HEK293 (cell line): ENCODE measurements around the gene OPA3.

ENCODE experiments used
- CTCF ChIP-seq: fragments of 450-650 bp; formaldehyde crosslinking; IDR thresholded peaks from 2 replicates; pipeline ENCODE4 v1.5.1; 2016; ENCODE audit warnings: missing biosample characterization, missing genetic modification characterization
- HIC1 ChIP-seq: fragments of 450-650 bp; formaldehyde crosslinking; IDR thresholded peaks from 2 replicates; pipeline ENCODE4 v1.5.1; 2016; ENCODE audit warnings: missing biosample characterization, missing genetic modification characterization
- REST ChIP-seq: fragments of 450-650 bp; formaldehyde crosslinking; IDR thresholded peaks from 2 replicates; pipeline ENCODE4 v1.5.1; 2016; ENCODE audit warnings: missing biosample characterization, missing genetic modification characterization
- SETDB1 ChIP-seq: IDR thresholded peaks from one replicate; pipeline ENCODE4 v1.6.1; 2017; ENCODE audit warnings: mild to moderate bottlenecking, low read length, moderate library complexity, mixed read lengths; ENCODE audit not compliant: insufficient read length
- YY1 ChIP-seq: fragments of 450-650 bp; formaldehyde crosslinking; IDR thresholded peaks from 2 replicates; pipeline ENCODE4 v1.5.1; 2018; ENCODE audit warnings: missing biosample characterization, missing genetic modification characterization
- ZFP41 ChIP-seq: fragments of 450-650 bp; formaldehyde crosslinking; IDR thresholded peaks from 2 replicates; pipeline ENCODE4 v1.5.1; 2016; ENCODE audit warnings: missing biosample characterization, missing genetic modification characterization, borderline replicate concordance
- ZNF121 ChIP-seq: fragments of 450-650 bp; formaldehyde crosslinking; IDR thresholded peaks from 2 replicates; pipeline ENCODE4 v1.5.1; 2016; ENCODE audit warnings: missing biosample characterization, missing genetic modification characterization
- ZNF138 ChIP-seq: fragments of 450-650 bp; formaldehyde crosslinking; IDR thresholded peaks from 2 replicates; pipeline ENCODE4 v1.5.1; 2016; ENCODE audit warnings: missing biosample characterization, missing genetic modification characterization, borderline replicate concordance
- ZNF311 ChIP-seq: fragments of 450-650 bp; formaldehyde crosslinking; IDR thresholded peaks from 2 replicates; pipeline ENCODE4 v1.5.1; 2017; ENCODE audit warnings: missing biosample characterization, missing genetic modification characterization, borderline replicate concordance
- ZNF558 ChIP-seq: fragments of 450-650 bp; formaldehyde crosslinking; IDR thresholded peaks from 2 replicates; pipeline ENCODE4 v1.5.1; 2016; ENCODE audit warnings: missing biosample characterization, missing genetic modification characterization
- ZNF585B ChIP-seq: fragments of 450-650 bp; formaldehyde crosslinking; IDR thresholded peaks from 2 replicates; pipeline ENCODE4 v1.5.1; 2016; ENCODE audit warnings: missing biosample characterization, missing genetic modification characterization
- ZNF664 ChIP-seq: fragments of 450-650 bp; formaldehyde crosslinking; IDR thresholded peaks from 2 replicates; pipeline ENCODE4 v1.5.1; 2016; ENCODE audit warnings: missing biosample characterization, missing genetic modification characterization
- ZNF792 ChIP-seq: fragments of 450-650 bp; formaldehyde crosslinking; IDR thresholded peaks from 2 replicates; pipeline ENCODE4 v1.5.1; 2016; ENCODE audit warnings: missing biosample characterization, missing genetic modification characterization

DNA sequence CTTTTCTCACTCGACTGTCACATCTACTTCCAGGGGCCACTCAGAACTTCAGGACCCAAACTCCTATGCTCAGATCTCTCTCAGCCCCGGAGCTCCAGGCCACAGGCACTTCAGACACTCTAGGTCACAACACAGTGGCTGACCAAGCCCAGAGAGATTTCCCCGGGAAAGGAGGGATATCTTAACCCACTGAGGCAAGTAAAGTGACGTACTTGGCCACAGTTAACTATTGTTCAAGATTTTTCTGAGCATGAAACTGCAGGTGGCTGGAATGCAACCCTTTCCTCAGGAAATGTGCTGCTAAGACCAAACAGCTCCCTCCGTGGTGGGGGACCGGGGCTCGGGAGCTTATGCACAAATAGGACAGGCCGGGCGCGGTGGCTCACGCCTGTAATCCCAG lies 23.9 kb downstream of the OPA3 start:
- TF ChIP-seq ZNF311 (tag by site-specific recombination): no peak
- no peak for TF ChIP-seq ZNF121 (tag by site-specific recombination)
- no peak for TF ChIP-seq ZFP41 (tag by site-specific recombination)
- no peak for TF ChIP-seq CTCF (tag by site-specific recombination)
- no peak for TF ChIP-seq REST (tag by site-specific recombination)
- no peak for TF ChIP-seq ZNF585B (tag by site-specific recombination)
- TF ChIP-seq ZNF138 (tag by site-specific recombination): no peak
- TF ChIP-seq YY1 (tag by site-specific recombination): no peak
- no peak for TF ChIP-seq ZNF792
- TF ChIP-seq SETDB1: no peak
- no peak for TF ChIP-seq ZNF558 (tag by site-specific recombination)
- no peak for TF ChIP-seq HIC1 (tag by site-specific recombination)
- no peak for TF ChIP-seq ZNF664 (tag by site-specific recombination)
